K562 (cell line): ENCODE data around the gene TRPC3. TPM values are rescaled to one million over a fixed set of nuclear protein-coding genes. Genes with fewer than 3 reads are reported as not detected.

ENCODE experiments used
- ATAC-seq: fragments of 200-7000 bp; cut with Tn5 transposase; 3 replicates; pipeline ENCODE4 v1.9.1; 2020; ENCODE audit warnings: moderate library complexity
- BruUV-seq: library from RNA; stranded (reverse); fragments of 400-500 nt; replicated peaks from 2 replicates; lab custom pipeline; 2021; lab: Mats Ljungman, UMichigan
- CTCF ChIA-PET: fragments of 300-600 bp; formaldehyde crosslinking; extraction: SDS; loops from one replicate; lab custom pipeline; 2021; ENCODE audit warnings: low intra/inter-chr PET ratio; lab: Yijun Ruan, JAX
- POLR2A ChIA-PET: fragments of 300-600, 350-650 bp; sonication (Branson Sonifier 250); formaldehyde crosslinking; extraction: SDS; loops from one replicate; lab custom pipeline; 2021; ENCODE audit warnings: antibody characterized with exemption, inconsistent platforms; lab: Yijun Ruan, JAX
- DNase-seq, 4 experiments: peaks; one replicate each; pipeline versions ENCODE4 v3.0.0 to v3.0.0-alpha.2; 2011 to 2018; ENCODE audit warnings: low spot score in 3 of 4, mixed read lengths in 3 of 4; ENCODE audit errors: extremely low read depth in 1 of 4
- FAIRE-seq: peaks from 2 replicates; lab custom pipeline; 2011; peaks lifted over from hg19 to GRCh38; lab: Jason Lieb, UNC
- H2AFZ ChIP-seq: 2 replicates; pipeline ENCODE4 v1.6.0; 2011; ENCODE audit warnings: low read depth, low read length, control low read depth, inconsistent platforms
- H3K27ac ChIP-seq: fragments of 200-600 bp; 3 replicates; pipeline ENCODE4 v1.8.0; 2011; ENCODE audit warnings: low read depth, mild to moderate bottlenecking, control low read depth, inconsistent platforms, low read length, moderate library complexity, mixed read lengths; ENCODE audit errors: extremely low read depth
- H3K27me3 ChIP-seq, 2 experiments: fragments of 300-600 bp in 1 of 2; 2 replicates in 1 of 2; 3 replicates in 1 of 2; pipeline versions ENCODE4 v1.6.0 to v1.8.0; 2011; ENCODE audit warnings: inconsistent platforms in 2 of 2, low read length in 2 of 2, mild to moderate bottlenecking in 1 of 2, mixed read lengths in 1 of 2, moderate library complexity in 1 of 2; ENCODE audit not compliant: control insufficient read depth in 2 of 2, insufficient read depth in 2 of 2
- H3K36me3 ChIP-seq: fragments of 300-600 bp; 3 replicates; pipeline ENCODE4 v1.8.0; 2011; ENCODE audit warnings: mild to moderate bottlenecking, low read length, inconsistent platforms; ENCODE audit not compliant: control insufficient read depth, insufficient read depth
- H3K4me1 ChIP-seq, 2 experiments: fragments of 200-600 bp in 1 of 2; replicated peaks in 1 of 2; 2 replicates in 1 of 2; 3 replicates in 1 of 2; pipeline versions ENCODE4 v1.5.1 to v1.8.0; 2011; ENCODE audit warnings: inconsistent platforms in 2 of 2, low read length in 2 of 2, mild to moderate bottlenecking in 1 of 2, mixed read lengths in 1 of 2, moderate library complexity in 1 of 2; ENCODE audit not compliant: control insufficient read depth in 2 of 2, insufficient read depth in 2 of 2
- H3K4me2 ChIP-seq: 2 replicates; pipeline ENCODE4 v1.6.1; 2011; ENCODE audit warnings: low read length, control low read depth, inconsistent platforms, mixed read lengths; ENCODE audit not compliant: insufficient read depth
- H3K4me3 ChIP-seq: fragments of 200-600 bp; sonication (generic), shearing (Covaris generic); 2 replicates; pipeline ENCODE4 v1.5.1; 2016; ENCODE audit warnings: control low read depth, inconsistent platforms
- H3K79me2 ChIP-seq: fragments of 200-600 bp; 3 replicates; pipeline ENCODE4 v1.8.0; 2011; ENCODE audit warnings: low read length, inconsistent platforms; ENCODE audit not compliant: control insufficient read depth, insufficient read depth
- H3K9ac ChIP-seq, 2 experiments: 2 replicates each; pipeline versions ENCODE4 v1.6.0 to v1.6.1; 2011; ENCODE audit warnings: low read depth in 2 of 2, low read length in 2 of 2, control low read depth in 1 of 2, inconsistent platforms in 1 of 2, mild to moderate bottlenecking in 1 of 2, mixed read lengths in 1 of 2; ENCODE audit not compliant: insufficient read depth in 1 of 2
- H3K9me1 ChIP-seq: one replicate; pipeline ENCODE4 v1.6.0; 2011; ENCODE audit warnings: inconsistent platforms, mild to moderate bottlenecking, low read length, moderate library complexity; ENCODE audit not compliant: control insufficient read depth, insufficient read depth
- H3K9me3 ChIP-seq: replicated peaks from 2 replicates; pipeline ENCODE4 v1.5.1; 2011; ENCODE audit warnings: low read depth, low read length, inconsistent platforms; ENCODE audit not compliant: control insufficient read depth, insufficient read depth
- H4K20me1 ChIP-seq: replicated peaks from 2 replicates; pipeline ENCODE4 v1.6.1; 2011; ENCODE audit warnings: low read length, inconsistent platforms, mixed read lengths; ENCODE audit not compliant: control insufficient read depth, insufficient read depth
- CAMTA2 ChIP-seq: fragments of 250-450 bp; sonication (Bioruptor Pico); conservative IDR thresholded peaks from 2 replicates; pipeline ENCODE4 v1.5.1; 2022
- CEBPZ ChIP-seq: fragments of 150-350 bp; IDR thresholded peaks from 2 replicates; pipeline ENCODE4 v1.6.1; 2014; ENCODE audit warnings: low read depth, mild to moderate bottlenecking, low read length, borderline replicate concordance
- CREB3 ChIP-seq: fragments of 450-650 bp; conservative IDR thresholded peaks from 2 replicates; pipeline ENCODE4 v1.6.1; 2016; ENCODE audit warnings: missing genetic modification characterization, low read depth, mild to moderate bottlenecking, missing compliant biosample characterization, moderate library complexity
- HDAC3 ChIP-seq: fragments of 450-650 bp; IDR thresholded peaks from 2 replicates; pipeline ENCODE4 v1.6.1; 2018; ENCODE audit warnings: borderline replicate concordance, mild to moderate bottlenecking, moderate library complexity; ENCODE audit not compliant: partially characterized antibody
- HDAC6 ChIP-seq: IDR thresholded peaks from 2 replicates; pipeline ENCODE4 v1.6.1; 2012; ENCODE audit warnings: low read depth, mild to moderate bottlenecking, control low read depth, inconsistent platforms, low read length, moderate library complexity
- JUNB ChIP-seq: fragments of 450-650 bp; formaldehyde crosslinking; conservative IDR thresholded peaks from 2 replicates; pipeline ENCODE4 v1.4.0; 2020; ENCODE audit warnings: mild to moderate bottlenecking
- MEIS2 ChIP-seq: fragments of 450-650 bp; IDR thresholded peaks from 2 replicates; pipeline ENCODE4 v1.6.1; 2014; ENCODE audit warnings: mild to moderate bottlenecking; ENCODE audit not compliant: partially characterized antibody
- TCF3 ChIP-seq: sonication (generic); formaldehyde crosslinking; IDR thresholded peaks from 2 replicates; pipeline ENCODE4 v1.4.0; 2020; ENCODE audit warnings: mild to moderate bottlenecking, missing genetic modification reagents
- WGBS: fragments of 100-300 bp; shearing (Covaris generic); methylation state at CpG from one replicate; pipeline ENCODE4 v1.1.6; 2016; ENCODE audit warnings: low coverage, mixed read lengths; ENCODE audit not compliant: insufficient coverage; ENCODE audit errors: missing lambda C conversion rate; 5-methylcytosine and 5-hydroxymethylcytosine counted together
- in situ Hi-C: fragments of 300-500 bp; cut with MboI; formaldehyde crosslinking; loops from 4 replicates; pipeline ENCODE4 v1.15.0; 2018; ENCODE audit warnings: inconsistent platforms, mixed read lengths
- intact Hi-C: fragments of 100-400 bp; cut with micrococcal nuclease; formaldehyde crosslinking; loops from 2 replicates; pipeline ENCODE4 v1.14.2; 2022
- polyA plus RNA-seq, 8 experiments: library from polyadenylated mRNA; depleted of rRNA in 4 of 8; stranded (reverse) in 5 of 8; unstranded in 3 of 8; fragments of >200 nt; fragmentation: Nextera tagmentation in 2 of 8; fragmentation: Illumina TruSeq in 1 of 8; extraction: Ambion mirVana in 2 of 8; extraction: Trizol in 1 of 8; gene quantifications; 2 replicates each; pipeline versions ENCODE4 v1.2.1 to v1.2.3, GENCODE V29; 2011 to 2014; ENCODE audit warnings: inconsistent platforms in 1 of 8, missing spikeins in 1 of 8
- total RNA-seq, 7 experiments: library from RNA; depleted of rRNA in 6 of 7; stranded (reverse); fragments of >200 nt in 6 of 7; fragmentation: Illumina TruSeq in 2 of 7; extraction: Trizol in 2 of 7; gene quantifications; 2 replicates each; pipeline versions ENCODE4 v1.2.1 to v1.2.3, GENCODE V29; 2011 to 2021; ENCODE audit warnings: low replicate concordance in 1 of 7
- TF ChIP-seq, protein P1 (sequence below): fragments of 450-650 bp; IDR thresholded peaks from one replicate; pipeline ENCODE4 v1.6.1; 2018; ENCODE audit warnings: mild to moderate bottlenecking, moderate library complexity; ENCODE audit not compliant: partially characterized antibody
- TF ChIP-seq, protein P2 (sequence below): fragments of 250-450 bp; sonication (Bioruptor Pico); IDR thresholded peaks from 2 replicates; pipeline ENCODE4 v1.4.0; 2020; ENCODE audit warnings: mild to moderate bottlenecking, moderate library complexity

The TRPC3 gene
- total and polyA plus RNA-seq, 9 of the 15 experiments (the other 6 are each of a cell fraction or from before 2014, with no cell fraction given) = 0.01 to 0.27 (median 0.11) TPM

- TF ChIP-seq, protein P1, sequence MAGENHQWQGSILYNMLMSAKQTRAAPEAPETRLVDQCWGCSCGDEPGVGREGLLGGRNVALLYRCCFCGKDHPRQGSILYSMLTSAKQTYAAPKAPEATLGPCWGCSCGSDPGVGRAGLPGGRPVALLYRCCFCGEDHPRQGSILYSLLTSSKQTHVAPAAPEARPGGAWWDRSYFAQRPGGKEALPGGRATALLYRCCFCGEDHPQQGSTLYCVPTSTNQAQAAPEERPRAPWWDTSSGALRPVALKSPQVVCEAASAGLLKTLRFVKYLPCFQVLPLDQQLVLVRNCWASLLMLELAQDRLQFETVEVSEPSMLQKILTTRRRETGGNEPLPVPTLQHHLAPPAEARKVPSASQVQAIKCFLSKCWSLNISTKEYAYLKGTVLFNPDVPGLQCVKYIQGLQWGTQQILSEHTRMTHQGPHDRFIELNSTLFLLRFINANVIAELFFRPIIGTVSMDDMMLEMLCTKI = no peak
- TF ChIP-seq HDAC6 = no peak
- TF ChIP-seq HDAC3 = no peak
- TF ChIP-seq JUNB (CRISPR knock-in tag) = no peak
Measured at GRCh38 chr4:121960818-121961217, 9.0 kb upstream of the TRPC3 start (continued).

GRCh38 chr4:121958777-121959176 lies 6.9 kb upstream of the TRPC3 start:
- H3K27ac ChIP-seq = no peak overlapping the region
- no peak overlapping the region for H3K4me3 ChIP-seq
- FAIRE-seq (no peak), DNase-seq (no peak), ATAC-seq (no peak)
- POLR2A ChIA-PET = no interaction called here
- H3K4me1 ChIP-seq = no peaks in the 10 kb centered on the region
- no peak overlapping the region for H3K4me2 ChIP-seq
- H3K79me2 ChIP-seq = no peaks in the 10 kb centered on the region
- no peak overlapping the region for H3K9ac ChIP-seq
- no peaks in the 10 kb centered on the region for H3K9me3 ChIP-seq
- intact Hi-C loops = no loop called here
- H3K27me3 ChIP-seq = no peaks in the 10 kb centered on the region
- H4K20me1 ChIP-seq = no peaks in the 10 kb centered on the region
- no peaks in the 10 kb centered on the region for H3K9me1 ChIP-seq
- BruUV-seq = no TSS peak
- no peak overlapping the region for H2AFZ ChIP-seq
- 0% methylated on average over 2 of the region's 2 CpGs for whole genome bisulfite sequencing
- H3K36me3 ChIP-seq = no peaks in the 10 kb centered on the region
- in situ Hi-C loops = no loop called here
- CTCF ChIA-PET = no interaction called here
- TF ChIP-seq, protein P2, sequence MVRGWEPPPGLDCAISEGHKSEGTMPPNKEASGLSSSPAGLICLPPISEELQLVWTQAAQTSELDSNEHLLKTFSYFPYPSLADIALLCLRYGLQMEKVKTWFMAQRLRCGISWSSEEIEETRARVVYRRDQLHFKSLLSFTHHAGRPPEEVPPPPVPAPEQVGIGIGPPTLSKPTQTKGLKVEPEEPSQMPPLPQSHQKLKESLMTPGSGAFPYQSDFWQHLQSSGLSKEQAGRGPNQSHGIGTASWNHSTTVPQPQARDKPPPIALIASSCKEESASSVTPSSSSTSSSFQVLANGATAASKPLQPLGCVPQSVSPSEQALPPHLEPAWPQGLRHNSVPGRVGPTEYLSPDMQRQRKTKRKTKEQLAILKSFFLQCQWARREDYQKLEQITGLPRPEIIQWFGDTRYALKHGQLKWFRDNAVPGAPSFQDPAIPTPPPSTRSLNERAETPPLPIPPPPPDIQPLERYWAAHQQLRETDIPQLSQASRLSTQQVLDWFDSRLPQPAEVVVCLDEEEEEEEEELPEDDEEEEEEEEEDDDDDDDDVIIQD = no peak
- no peak for TF ChIP-seq CEBPZ
- TF ChIP-seq MEIS2 = no peak
- no peak for TF ChIP-seq CREB3 (tag)
- TF ChIP-seq CAMTA2 = no peak
- no peak for TF ChIP-seq TCF3 (CRISPR knock-in tag)
